ENCODE data around the gene PLXNA4.
A peak's percentile ranks its signal among the peaks of the same experiment; 100 is the strongest.

Gene PLXNA4

GRCh38 chr7:132592231-132592920 is 16.1 kb upstream of the PLXNA4 start:
- no peak for DNase-seq

GRCh38 chr7:132590162-132590561 is 13.9 kb upstream of the PLXNA4 start:
- no peak for DNase-seq

GRCh38 chr7:132588596-132588995 is 12.3 kb upstream of the PLXNA4 start:
- no peak for DNase-seq

GRCh38 chr7:132584796-132585494 is 8.7 kb upstream of the PLXNA4 start:
- peak; percentile 51 for DNase-seq

GRCh38 chr7:132581431-132581830 is 5.2 kb upstream of the PLXNA4 start:
- no peak for DNase-seq

GRCh38 chr7:132580717-132581285 is 4.5 kb upstream of the PLXNA4 start:
- peak; percentile 79 for DNase-seq

- peak; percentile 18 for DNase-seq
Measured at GRCh38 chr7:132580277-132580676, 4.0 kb upstream of the PLXNA4 start.

GRCh38 chr7:132579260-132579899 is 3.1 kb upstream of the PLXNA4 start:
- DNase-seq = no peak

- no peak for DNase-seq
Measured at GRCh38 chr7:132578826-132579225, 2.6 kb upstream of the PLXNA4 start.

- no peak for DNase-seq
Measured at GRCh38 chr7:132578050-132578370, 1.7 kb upstream of the PLXNA4 start.

GRCh38 chr7:132577206-132578049 is 1.2 kb upstream of the PLXNA4 start:
- peak; percentile 62 for DNase-seq

- peak; percentile 33 for DNase-seq
Measured at GRCh38 chr7:132576721-132577085, 433 bp upstream of the PLXNA4 start.

GRCh38 chr7:132575419-132575981 is 770 bp downstream of the PLXNA4 start:
- peak; percentile 68 for DNase-seq

GRCh38 chr7:132574223-132574622 is 2.0 kb downstream of the PLXNA4 start:
- no peak for DNase-seq

GRCh38 chr7:132573251-132573955 is 2.9 kb downstream of the PLXNA4 start:
- DNase-seq = no peak

- DNase-seq = no peak
Measured at GRCh38 chr7:132572526-132572925, 3.7 kb downstream of the PLXNA4 start.

- DNase-seq = no peak
Measured at GRCh38 chr7:132571970-132572369, 4.3 kb downstream of the PLXNA4 start.

- no peak for DNase-seq
Measured at GRCh38 chr7:132569884-132570614, 6.2 kb downstream of the PLXNA4 start.

- DNase-seq = no peak
Measured at GRCh38 chr7:132568962-132569361, 7.3 kb downstream of the PLXNA4 start.

GRCh38 chr7:132565885-132566284 is 10.4 kb downstream of the PLXNA4 start:
- no peak for DNase-seq

- no peak for DNase-seq
Measured at GRCh38 chr7:132565441-132565840, 10.8 kb downstream of the PLXNA4 start.

All from NCI-H345 (cell line).